ENCODE results near the gene SCPEP1. TPM values are rescaled to one million over a fixed set of nuclear protein-coding genes. Genes with fewer than 3 reads are reported as not detected.
A peak's percentile ranks its signal among the peaks of the same experiment; 100 is the strongest.

The SCPEP1 gene
- total and polyA plus RNA-seq, 12 donors, result 194 to 487 (median 251) TPM

GRCh38 chr17:57034807-57035754, 57.1 kb downstream of the SCPEP1 start:
- DNase-seq, result no peak
- Histone ChIP-seq H3K4me1 (replicated peaks in 1 of 2) (no peaks in the 10 kb centered on the region), H3K36me3 (replicated peaks in 1 of 2) (no peaks in the 10 kb centered on the region), H3K4me3 (no peak overlapping the region), H3K27ac (no peak overlapping the region), H3K9me3 (replicated peaks in 1 of 3) (no peaks in the 10 kb centered on the region), H3K27me3 (no peaks in the 10 kb centered on the region)
- intact Hi-C loops (cut with DNase I), result no loop called here
- 85 to 93% (median 88%) methylated on average over 10 of the region's 10 CpGs for whole genome bisulfite sequencing, 4 donors
- TF ChIP-seq POLR2A (IDR thresholded peaks at IDR 0.05), result no peak
- no peak for TF ChIP-seq CTCF (IDR thresholded peaks at IDR 0.05)

- H3K27me3 ChIP-seq, result no peaks in the 10 kb centered on the region
- TF ChIP-seq POLR2A (IDR thresholded peaks at IDR 0.05) (no peak), CTCF (IDR thresholded peaks at IDR 0.05) (no peak)
- no peak overlapping the region for H3K27ac ChIP-seq
- peak in 3 of 7 donors; percentile 16 to 26 (median 20) for DNase-seq
- WGBS, 4 donors, result 42 to 56% (median 51%) methylated on average over 4 of the region's 4 CpGs
- intact Hi-C loops (cut with DNase I), result no loop called here
- H3K4me1 ChIP-seq (replicated peaks in 1 of 2), result no peaks in the 10 kb centered on the region
- H3K9me3 ChIP-seq (replicated peaks in 1 of 3), result no peaks in the 10 kb centered on the region
- H3K4me3 ChIP-seq, result peak overlapping the region in 1 of 4 donors; percentile 23
- H3K36me3 ChIP-seq (replicated peaks in 1 of 2), result no peaks in the 10 kb centered on the region
Measured at GRCh38 chr17:57035971-57036481, 58.1 kb downstream of the SCPEP1 start.

GRCh38 chr17:57037411-57037810, 59.5 kb downstream of the SCPEP1 start:
- Histone ChIP-seq H3K4me1 (replicated peaks in 1 of 2) (no peaks in the 10 kb centered on the region), H3K27me3 (no peaks in the 10 kb centered on the region), H3K36me3 (replicated peaks in 1 of 2) (no peaks in the 10 kb centered on the region), H3K27ac (no peak overlapping the region), H3K4me3 (no peak overlapping the region), H3K9me3 (replicated peaks in 1 of 3) (no peaks in the 10 kb centered on the region)
- intact Hi-C loops (cut with DNase I), result no loop called here
- TF ChIP-seq CTCF (IDR thresholded peaks at IDR 0.05) (no peak), POLR2A (IDR thresholded peaks at IDR 0.05) (no peak)
- WGBS, 4 donors, result 65 to 82% (median 79%) methylated on average over 1 of the region's 1 CpG
- DNase-seq, result no peak

GRCh38 chr17:57038486-57038885, 60.6 kb downstream of the SCPEP1 start:
- Histone ChIP-seq H3K4me3 (no peak overlapping the region), H3K4me1 (replicated peaks in 1 of 2) (no peaks in the 10 kb centered on the region), H3K9me3 (replicated peaks in 1 of 3) (no peaks in the 10 kb centered on the region), H3K36me3 (replicated peaks in 1 of 2) (no peaks in the 10 kb centered on the region), H3K27me3 (no peaks in the 10 kb centered on the region), H3K27ac (no peak overlapping the region)
- no peak for TF ChIP-seq CTCF (IDR thresholded peaks at IDR 0.05)
- TF ChIP-seq POLR2A (IDR thresholded peaks at IDR 0.05), result no peak
- intact Hi-C loops (cut with DNase I), result no loop called here
- WGBS, 4 donors, result 67 to 75% (median 72%) methylated on average over 3 of the region's 3 CpGs
- DNase-seq, result no peak
